Measurements from ENCODE around the gene NR6A1. TPM values are rescaled to one million over a fixed set of nuclear protein-coding genes. Genes with fewer than 3 reads are reported as not detected.

NR6A1 gene
- total and polyA plus RNA-seq, 2 of the 13 experiments (the other 11 are each of a cell fraction or from before 2014, with no cell fraction given): 28.1 to 31.5 TPM

GRCh38 chr9:124710766-124711165 lies 60.3 kb downstream of the NR6A1 start (continued):
- TF ChIP-seq REST (IDR thresholded peaks at IDR 0.05; ENCODE audit: borderline replicate concordance in 1 of 2, low read depth in 1 of 2, low read length in 2 of 2) (no peak), ZNF296 (CRISPR knock-in tag; conservative IDR thresholded peaks at IDR 0.05) (no peak), ATF5 (CRISPR knock-in tag; IDR thresholded peaks at IDR 0.05; ENCODE audit: low read depth) (no peak), ZNF709 (CRISPR knock-in tag; IDR thresholded peaks at IDR 0.05) (no peak), ZNF598 (CRISPR knock-in tag; IDR thresholded peaks at IDR 0.05; ENCODE audit: borderline replicate concordance) (no peak), ZNF792 (CRISPR knock-in tag; IDR thresholded peaks at IDR 0.05) (no peak), ZBTB39 (CRISPR knock-in tag; IDR thresholded peaks at IDR 0.05) (no peak), ZNF451 (CRISPR knock-in tag; IDR thresholded peaks at IDR 0.05) (no peak), ZNF691 (CRISPR knock-in tag; IDR thresholded peaks at IDR 0.05; ENCODE audit: borderline replicate concordance, low read depth) (no peak)
- TF ChIP-seq, protein P1, sequence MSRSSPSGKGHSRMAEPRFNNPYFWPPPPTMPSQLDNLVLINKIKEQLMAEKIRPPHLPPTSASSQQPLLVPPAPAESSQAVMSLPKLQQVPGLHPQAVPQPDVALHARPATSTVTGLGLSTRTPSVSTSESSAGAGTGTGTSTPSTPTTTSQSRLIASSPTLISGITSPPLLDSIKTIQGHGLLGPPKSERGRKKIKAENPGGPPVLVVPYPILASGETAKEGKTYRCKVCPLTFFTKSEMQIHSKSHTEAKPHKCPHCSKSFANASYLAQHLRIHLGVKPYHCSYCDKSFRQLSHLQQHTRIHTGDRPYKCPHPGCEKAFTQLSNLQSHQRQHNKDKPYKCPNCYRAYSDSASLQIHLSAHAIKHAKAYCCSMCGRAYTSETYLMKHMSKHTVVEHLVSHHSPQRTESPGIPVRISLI (CRISPR knock-in tag; IDR thresholded peaks at IDR 0.05; ENCODE audit: borderline replicate concordance): no peak
